HepG2 (cell line): Measurements from ENCODE around the gene EFCAB14. TPM values are rescaled to one million over a fixed set of nuclear protein-coding genes. Genes with fewer than 3 reads are reported as not detected.

Experiments
- ATF2 ChIP-seq: sonication (generic); formaldehyde crosslinking; IDR thresholded peaks from 2 replicates; pipeline ENCODE4 v1.4.0; 2020; ENCODE audit warnings: missing genetic modification reagents
- FOXK2 ChIP-seq: fragments of 450-650 bp; IDR thresholded peaks from 2 replicates; pipeline ENCODE4 v1.6.1; 2016
- GATAD1 ChIP-seq: IDR thresholded peaks from 2 replicates; pipeline ENCODE4 v1.6.1; 2016; ENCODE audit warnings: missing genetic modification reagents, missing compliant biosample characterization
- GPBP1L1 ChIP-seq: sonication (generic); formaldehyde crosslinking; IDR thresholded peaks from 2 replicates; pipeline ENCODE4 v1.5.0; 2020; ENCODE audit warnings: mild to moderate bottlenecking, missing genetic modification reagents
- GRHL1 ChIP-seq: sonication (generic); formaldehyde crosslinking; conservative IDR thresholded peaks from 2 replicates; pipeline ENCODE4 v1.8.0; 2022; ENCODE audit warnings: missing genetic modification reagents
- MAF1 ChIP-seq: sonication (generic); formaldehyde crosslinking; IDR thresholded peaks from 2 replicates; pipeline ENCODE4 v1.5.0; 2020; ENCODE audit warnings: missing genetic modification reagents, borderline replicate concordance
- MZF1 ChIP-seq: sonication (generic); formaldehyde crosslinking; IDR thresholded peaks from 2 replicates; pipeline ENCODE4 v1.8.1; 2023; ENCODE audit warnings: mild to moderate bottlenecking, missing genetic modification reagents, borderline replicate concordance
- NR2F2 ChIP-seq: IDR thresholded peaks from 2 replicates; pipeline ENCODE4 v1.6.1; 2012; ENCODE audit warnings: low read depth, inconsistent platforms, borderline replicate concordance
- SALL2 ChIP-seq: sonication (generic); formaldehyde crosslinking; IDR thresholded peaks from 2 replicates; pipeline ENCODE4 v1.8.1; 2023; ENCODE audit warnings: mild to moderate bottlenecking, missing genetic modification reagents, inconsistent platforms
- THRA ChIP-seq: sonication (generic); formaldehyde crosslinking; IDR thresholded peaks from 2 replicates; pipeline ENCODE4 v1.4.0; 2020; ENCODE audit warnings: missing genetic modification reagents, borderline replicate concordance
- YEATS2 ChIP-seq: sonication (generic); formaldehyde crosslinking; IDR thresholded peaks from 2 replicates; pipeline ENCODE4 v1.4.0; 2020; ENCODE audit warnings: missing genetic modification reagents, borderline replicate concordance
- ZNF264 ChIP-seq: sonication (generic); formaldehyde crosslinking; IDR thresholded peaks from 2 replicates; pipeline ENCODE4 v1.4.0; 2020; ENCODE audit warnings: missing genetic modification reagents
- ZNF30 ChIP-seq: sonication (generic); formaldehyde crosslinking; IDR thresholded peaks from 2 replicates; pipeline ENCODE4 v1.5.0; 2020; ENCODE audit warnings: mild to moderate bottlenecking, missing genetic modification reagents
- ZNF317 ChIP-seq: sonication (generic); formaldehyde crosslinking; IDR thresholded peaks from 2 replicates; pipeline ENCODE4 v1.5.0; 2020; ENCODE audit warnings: mild to moderate bottlenecking, missing genetic modification reagents
- ZNF354B ChIP-seq: sonication (generic); formaldehyde crosslinking; IDR thresholded peaks from 2 replicates; pipeline ENCODE4 v1.8.0; 2022; ENCODE audit warnings: mild to moderate bottlenecking, missing genetic modification reagents
- ZNF503 ChIP-seq: sonication (generic); formaldehyde crosslinking; IDR thresholded peaks from 2 replicates; pipeline ENCODE4 v1.4.0; 2020; ENCODE audit warnings: missing genetic modification reagents
- ZNF574 ChIP-seq: sonication (generic); formaldehyde crosslinking; IDR thresholded peaks from 2 replicates; pipeline ENCODE4 v1.4.0; 2020; ENCODE audit warnings: missing genetic modification reagents
- ZNF839 ChIP-seq: sonication (generic); formaldehyde crosslinking; IDR thresholded peaks from 2 replicates; pipeline ENCODE4 v1.4.0; 2020; ENCODE audit warnings: missing genetic modification reagents, mild to moderate bottlenecking, borderline replicate concordance
- polyA plus RNA-seq, 8 experiments: library from polyadenylated mRNA; depleted of rRNA in 3 of 8; stranded (reverse) in 7 of 8; unstranded in 1 of 8; fragments of >200 nt; fragmentation: Illumina TruSeq in 4 of 8; extraction: Trizol in 4 of 8; gene quantifications; 2 replicates each; pipeline versions ENCODE4 v1.2.1 to v1.2.3, GENCODE V29; 2011 to 2016; ENCODE audit warnings: low read depth in 4 of 8, missing spikeins in 1 of 8, mixed read lengths in 1 of 8; ENCODE audit not compliant: insufficient read depth in 1 of 8
- total RNA-seq, 5 experiments: library from RNA; depleted of rRNA; stranded (reverse); fragments of >200 nt; fragmentation: Illumina TruSeq; extraction: Trizol; gene quantifications; 2 replicates each; pipeline ENCODE4 v1.2.3, GENCODE V29; 2016; ENCODE audit warnings: low read depth in 1 of 5

EFCAB14 gene
- total and polyA plus RNA-seq, 2 of the 13 experiments (the other 11 are each of a cell fraction or from before 2014, with no cell fraction given): 13.4 to 17.9 TPM

GRCh38 chr1:46718727-46719622 is at the start of gene EFCAB14 (continued):
- TF ChIP-seq ZNF574 (peak; percentile 66), FOXK2 (no peak), MAF1 (no peak), ATF2 (CRISPR knock-in tag) (peak; percentile 96), ZNF839 (CRISPR knock-in tag) (0 out of 2 replicates have a peak, but pooled peaks have one; percentile 40), ZNF264 (CRISPR knock-in tag) (0 out of 2 replicates have a peak, but pooled peaks have one; percentile 20), THRA (peak; percentile 43; the same call in 1 of the 2 replicates), YEATS2 (CRISPR knock-in tag) (peak; percentile 78; the same call in 1 of the 2 replicates), GPBP1L1 (CRISPR knock-in tag) (no peak), ZNF503 (CRISPR knock-in tag) (no peak), ZNF317 (CRISPR knock-in tag) (no peak), GRHL1 (no peak), MZF1 (CRISPR knock-in tag) (no peak), NR2F2 (no peak), GATAD1 (CRISPR knock-in tag) (peak; percentile 90), SALL2 (CRISPR knock-in tag) (peak; percentile 57), ZNF30 (no peak), ZNF354B (CRISPR knock-in tag) (no peak)
